SU-DHL-6 (cell line): Measurements from ENCODE around the gene SNRNP48.

ENCODE experiments used
- EZH2phosphoT487 ChIP-seq: fragments of 200-600 bp; sonication (generic), shearing (Covaris generic); conservative IDR thresholded peaks from 2 replicates; pipeline ENCODE4 v1.6.1; 2018; ENCODE audit warnings: mild to moderate bottlenecking, antibody characterized with exemption, low read length, moderate library complexity, mixed read lengths
- TF ChIP-seq, protein P1 (sequence below): fragments of 200-600 bp; sonication (generic); IDR thresholded peaks from one replicate; pipeline ENCODE4 v1.5.1; 2017; ENCODE audit warnings: antibody characterized with exemption, mild to moderate bottlenecking, low read length, moderate library complexity; ENCODE audit not compliant: insufficient read depth, poor library complexity, severe bottlenecking

DNA sequence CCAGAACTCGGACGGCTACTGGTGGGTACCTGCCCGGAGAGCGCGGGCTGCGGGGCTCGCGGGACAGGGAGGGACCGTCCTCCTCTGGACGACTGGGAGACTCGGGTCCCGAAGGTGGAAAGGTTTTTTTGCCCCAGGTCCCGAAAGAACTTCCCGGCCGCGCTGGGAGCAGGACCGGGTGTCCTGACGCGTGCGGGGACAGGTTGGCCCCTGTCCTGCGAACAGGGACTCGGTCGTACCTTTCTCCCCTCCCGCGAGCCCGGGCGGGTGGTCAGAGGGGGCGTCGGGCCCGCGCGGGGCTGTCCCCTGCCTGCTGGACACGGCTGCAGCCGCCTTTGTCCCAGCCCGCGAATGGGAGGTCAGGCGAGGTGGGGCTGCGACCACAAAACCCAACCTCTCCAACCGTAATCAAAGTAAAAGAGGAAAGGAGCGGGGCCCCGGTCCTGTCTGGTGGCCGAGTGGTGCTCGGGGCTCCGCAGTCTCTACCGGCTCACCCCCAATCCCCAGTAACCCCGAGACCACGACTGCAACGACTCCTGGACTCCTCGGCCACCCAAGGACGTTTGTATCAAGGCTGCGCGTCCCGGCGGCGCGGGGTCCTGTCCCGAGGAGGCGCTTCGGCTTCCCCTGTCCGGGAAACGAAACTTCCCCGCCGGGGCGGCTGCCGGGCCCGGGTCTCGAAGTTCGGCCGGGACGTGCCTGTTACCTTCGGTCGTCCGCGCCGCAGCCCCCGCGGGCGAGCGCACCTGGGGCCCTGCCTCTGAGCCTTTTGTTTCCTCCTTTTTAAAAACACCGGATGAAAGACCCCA is 47.7 kb upstream of the SNRNP48 start:
- TF ChIP-seq, protein P1, sequence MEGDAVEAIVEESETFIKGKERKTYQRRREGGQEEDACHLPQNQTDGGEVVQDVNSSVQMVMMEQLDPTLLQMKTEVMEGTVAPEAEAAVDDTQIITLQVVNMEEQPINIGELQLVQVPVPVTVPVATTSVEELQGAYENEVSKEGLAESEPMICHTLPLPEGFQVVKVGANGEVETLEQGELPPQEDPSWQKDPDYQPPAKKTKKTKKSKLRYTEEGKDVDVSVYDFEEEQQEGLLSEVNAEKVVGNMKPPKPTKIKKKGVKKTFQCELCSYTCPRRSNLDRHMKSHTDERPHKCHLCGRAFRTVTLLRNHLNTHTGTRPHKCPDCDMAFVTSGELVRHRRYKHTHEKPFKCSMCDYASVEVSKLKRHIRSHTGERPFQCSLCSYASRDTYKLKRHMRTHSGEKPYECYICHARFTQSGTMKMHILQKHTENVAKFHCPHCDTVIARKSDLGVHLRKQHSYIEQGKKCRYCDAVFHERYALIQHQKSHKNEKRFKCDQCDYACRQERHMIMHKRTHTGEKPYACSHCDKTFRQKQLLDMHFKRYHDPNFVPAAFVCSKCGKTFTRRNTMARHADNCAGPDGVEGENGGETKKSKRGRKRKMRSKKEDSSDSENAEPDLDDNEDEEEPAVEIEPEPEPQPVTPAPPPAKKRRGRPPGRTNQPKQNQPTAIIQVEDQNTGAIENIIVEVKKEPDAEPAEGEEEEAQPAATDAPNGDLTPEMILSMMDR: no peak
- TF ChIP-seq EZH2phosphoT487: no peak
